PC-3 (cell line): ENCODE data around the gene MAP1B. TPM values are rescaled to one million over a fixed set of nuclear protein-coding genes. Genes with fewer than 3 reads are reported as not detected.

Source experiments
- ATAC-seq: fragments of 200-7000 bp; cut with Tn5 transposase; 2 replicates; pipeline ENCODE4 v1.9.1; 2020; ENCODE audit warnings: mild to moderate bottlenecking, moderate library complexity
- BruUV-seq: library from RNA; stranded (reverse); fragments of 400-500 nt; replicated peaks from 2 replicates; lab custom pipeline; 2021; lab: Mats Ljungman, UMichigan
- CTCF ChIA-PET: fragments of 300-600 bp; sonication (Branson Sonifier 250); formaldehyde crosslinking; loops from one replicate; lab custom pipeline; 2022; ENCODE audit warnings: antibody characterized with exemption; lab: Charles Lee
- POLR2A ChIA-PET: fragments of 300-600 bp; sonication (Branson Sonifier 250); formaldehyde crosslinking; loops from one replicate; lab custom pipeline; 2022; ENCODE audit warnings: antibody characterized with exemption; ENCODE audit not compliant: unreplicated experiment; lab: Charles Lee
- DNase-seq: peaks from one replicate; pipeline ENCODE4 v3.0.0-alpha.2; 2015
- H2AFZ ChIP-seq: fragments of 300-600 bp; sonication (generic); 2 replicates; pipeline ENCODE4 v1.6.0; 2016; ENCODE audit warnings: antibody characterized with exemption, low read length
- H3F3A ChIP-seq: fragments of 300-600 bp; sonication (generic); one replicate; pipeline ENCODE4 v1.6.0; 2017; ENCODE audit warnings: antibody characterized with exemption, low read length, control low read depth, mild to moderate bottlenecking; ENCODE audit not compliant: unreplicated experiment
- H3K27ac ChIP-seq: fragments of 300-600 bp; sonication (generic); 2 replicates; pipeline ENCODE4 v1.5.1; 2016; ENCODE audit warnings: mild to moderate bottlenecking, low read length
- H3K27me3 ChIP-seq: fragments of 300-600 bp; sonication (generic); 2 replicates; pipeline ENCODE4 v1.6.1; 2016; ENCODE audit warnings: low read length, mixed read lengths
- H3K36me3 ChIP-seq: fragments of 300-600 bp; sonication (generic); 2 replicates; pipeline ENCODE4 v1.6.1; 2016; ENCODE audit warnings: low read depth, mixed run types, low read length, mixed read lengths
- H3K4me1 ChIP-seq: fragments of 300-600 bp; sonication (generic); 2 replicates; pipeline ENCODE4 v1.5.1; 2016; ENCODE audit warnings: low read length; ENCODE audit not compliant: insufficient read depth
- H3K4me2 ChIP-seq: fragments of 300-600 bp; sonication (generic); 2 replicates; pipeline ENCODE4 v1.6.0; 2016; ENCODE audit warnings: low read length
- H3K4me3 ChIP-seq: fragments of 300-600 bp; sonication (generic); 2 replicates; pipeline ENCODE4 v1.5.1; 2016; ENCODE audit warnings: mild to moderate bottlenecking, low read length, mixed read lengths
- H3K79me2 ChIP-seq: fragments of 300-600 bp; sonication (generic); 2 replicates; pipeline ENCODE4 v1.6.1; 2017; ENCODE audit warnings: low read length, mixed read lengths
- H3K9ac ChIP-seq: fragments of 300-600 bp; sonication (generic); 2 replicates; pipeline ENCODE4 v1.6.0; 2016; ENCODE audit warnings: mild to moderate bottlenecking, low read length
- H3K9me2 ChIP-seq: fragments of 300-600 bp; sonication (generic); replicated peaks from 2 replicates; pipeline ENCODE4 v1.6.1; 2016; ENCODE audit warnings: mixed run types, low read length, mixed read lengths
- H3K9me3 ChIP-seq: fragments of 300-600 bp; sonication (generic); 2 replicates; pipeline ENCODE4 v1.6.1; 2016; ENCODE audit warnings: low read length, mixed read lengths
- H4K20me1 ChIP-seq: fragments of 300-600 bp; sonication (generic); 2 replicates; pipeline ENCODE4 v1.6.1; 2016; ENCODE audit warnings: low read length, mixed read lengths
- EZH2 ChIP-seq: fragments of 300-600 bp; sonication (generic); IDR thresholded peaks from one replicate; pipeline ENCODE4 v1.6.1; 2017; ENCODE audit warnings: antibody characterized with exemption, mild to moderate bottlenecking, low read length; ENCODE audit not compliant: unreplicated experiment
- EZH2phosphoT487 ChIP-seq: fragments of 300-600 bp; sonication (generic); IDR thresholded peaks from 2 replicates; pipeline ENCODE4 v1.6.1; 2018; ENCODE audit warnings: mild to moderate bottlenecking, antibody characterized with exemption, low read length, borderline replicate concordance
- intact Hi-C: fragments of 100-400 bp; cut with micrococcal nuclease; formaldehyde crosslinking; loops from 2 replicates; pipeline ENCODE4 v1.9.0; 2023
- total RNA-seq: library from RNA; depleted of rRNA; stranded (reverse); fragments of >200 nt; gene quantifications from 2 replicates; pipeline ENCODE4 v1.2.3, GENCODE V29; 2014
- TF ChIP-seq, protein P1 (sequence below): fragments of 300-600 bp; sonication (generic); conservative IDR thresholded peaks from 2 replicates; pipeline ENCODE4 v1.5.1; 2017; ENCODE audit warnings: antibody characterized with exemption, low read depth, mild to moderate bottlenecking, low read length

Gene MAP1B
- total RNA-seq, 1 experiment from 2014 or later: 12.8 TPM

DNA sequence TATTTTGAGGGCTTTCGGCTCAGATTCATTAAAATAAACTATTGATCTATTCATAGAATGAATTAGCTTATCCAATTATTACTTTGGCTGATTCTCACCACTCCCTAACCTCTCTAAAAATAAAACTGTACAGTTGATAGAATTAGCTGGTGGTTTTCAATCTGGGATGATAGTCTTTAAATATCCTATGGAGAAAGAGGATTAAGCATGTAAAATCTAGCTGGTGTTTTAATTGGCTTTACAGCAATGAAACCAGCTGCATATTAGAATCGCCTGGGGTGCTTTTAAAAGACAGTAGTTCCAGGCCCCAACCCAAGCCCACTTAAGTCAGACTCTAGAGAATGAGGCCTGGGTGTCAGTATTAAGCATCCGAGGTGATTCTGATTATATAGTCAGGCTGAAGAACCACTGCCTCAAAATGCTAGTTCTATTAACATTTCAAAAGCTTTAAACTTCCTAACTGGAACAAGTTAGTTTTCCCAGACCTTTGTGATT, 95.1 kb downstream of the MAP1B start:
- intact Hi-C loops: no loop called here
- Histone ChIP-seq H3K9ac (no peak overlapping the region), H3K9me2 (no peaks in the 10 kb centered on the region), H2AFZ (no peak overlapping the region), H3K79me2 (no peaks in the 10 kb centered on the region), H3K27me3 (no peaks in the 10 kb centered on the region), H3K9me3 (no peaks in the 10 kb centered on the region), H3K27ac (no peak overlapping the region), H3F3A (no peaks in the 10 kb centered on the region), H3K4me1 (no peaks in the 10 kb centered on the region), H4K20me1 (no peaks in the 10 kb centered on the region), H3K36me3 (peaks cover 9% of the 10 kb centered on the region; the same call in 1 of the 2 replicates), H3K4me3 (no peak overlapping the region), H3K4me2 (no peak overlapping the region)
- POLR2A ChIA-PET: no interaction called here
- BruUV-seq: no TSS peak
- CTCF ChIA-PET: no interaction called here
- ATAC-seq (no peak), DNase-seq (no peak)
- TF ChIP-seq EZH2phosphoT487 (no peak), EZH2 (no peak)
- TF ChIP-seq, protein P1, sequence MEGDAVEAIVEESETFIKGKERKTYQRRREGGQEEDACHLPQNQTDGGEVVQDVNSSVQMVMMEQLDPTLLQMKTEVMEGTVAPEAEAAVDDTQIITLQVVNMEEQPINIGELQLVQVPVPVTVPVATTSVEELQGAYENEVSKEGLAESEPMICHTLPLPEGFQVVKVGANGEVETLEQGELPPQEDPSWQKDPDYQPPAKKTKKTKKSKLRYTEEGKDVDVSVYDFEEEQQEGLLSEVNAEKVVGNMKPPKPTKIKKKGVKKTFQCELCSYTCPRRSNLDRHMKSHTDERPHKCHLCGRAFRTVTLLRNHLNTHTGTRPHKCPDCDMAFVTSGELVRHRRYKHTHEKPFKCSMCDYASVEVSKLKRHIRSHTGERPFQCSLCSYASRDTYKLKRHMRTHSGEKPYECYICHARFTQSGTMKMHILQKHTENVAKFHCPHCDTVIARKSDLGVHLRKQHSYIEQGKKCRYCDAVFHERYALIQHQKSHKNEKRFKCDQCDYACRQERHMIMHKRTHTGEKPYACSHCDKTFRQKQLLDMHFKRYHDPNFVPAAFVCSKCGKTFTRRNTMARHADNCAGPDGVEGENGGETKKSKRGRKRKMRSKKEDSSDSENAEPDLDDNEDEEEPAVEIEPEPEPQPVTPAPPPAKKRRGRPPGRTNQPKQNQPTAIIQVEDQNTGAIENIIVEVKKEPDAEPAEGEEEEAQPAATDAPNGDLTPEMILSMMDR: no peak

DNA sequence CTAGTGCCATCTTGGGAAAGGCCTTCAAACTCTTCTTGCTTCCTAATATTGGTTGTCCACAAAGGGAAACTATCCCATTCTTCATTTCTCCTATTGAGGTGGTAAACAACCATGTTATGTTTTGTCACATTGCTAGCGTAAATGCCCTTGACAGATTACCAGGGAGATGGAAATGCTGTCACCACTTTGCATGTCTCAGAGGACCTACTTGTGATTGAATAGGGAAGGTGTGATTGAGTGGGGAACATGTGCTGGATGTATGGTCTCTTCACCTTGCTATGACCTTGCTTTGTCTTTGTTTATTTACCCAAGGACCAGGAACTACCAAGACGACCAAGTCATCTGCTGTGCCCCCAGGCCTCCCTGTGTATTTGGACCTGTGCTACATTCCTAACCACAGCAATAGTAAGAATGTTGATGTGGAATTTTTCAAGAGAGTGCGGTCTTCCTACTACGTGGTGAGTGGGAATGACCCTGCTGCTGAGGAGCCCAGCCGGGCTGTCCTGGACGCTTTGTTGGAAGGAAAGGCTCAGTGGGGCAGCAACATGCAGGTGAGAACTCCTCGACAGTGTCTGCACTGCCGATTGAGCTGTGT, 96.1 kb downstream of the MAP1B start:
- BruUV-seq: no TSS peak

More for the DNA sequence above, 96.1 kb downstream of the MAP1B start:
- DNase-seq: no peak
- Histone ChIP-seq H3K9ac (no peak overlapping the region), H3K4me2 (no peak overlapping the region), H3K79me2 (no peaks in the 10 kb centered on the region), H3F3A (no peaks in the 10 kb centered on the region), H2AFZ (no peak overlapping the region), H3K9me3 (no peaks in the 10 kb centered on the region), H3K27me3 (no peaks in the 10 kb centered on the region), H3K36me3 (peaks cover 9% of the 10 kb centered on the region; the same call in 1 of the 2 replicates), H4K20me1 (no peaks in the 10 kb centered on the region), H3K4me1 (no peaks in the 10 kb centered on the region), H3K9me2 (no peaks in the 10 kb centered on the region), H3K4me3 (no peak overlapping the region), H3K27ac (no peak overlapping the region)
- ChIA-PET CTCF (no interaction called here), POLR2A (no interaction called here)
- ATAC-seq: no peak
- no peak for TF ChIP-seq EZH2
- TF ChIP-seq, protein P1: no peak
- TF ChIP-seq EZH2phosphoT487: no peak
- intact Hi-C loops: no loop called here
